SK-N-SH (cell line): ENCODE measurements around the gene GPR137B. TPM values are rescaled to one million over a fixed set of nuclear protein-coding genes. Genes with fewer than 3 reads are reported as not detected.

ENCODE experiments used
- CTCF ChIA-PET: fragments of 300-600, 350-600 bp; formaldehyde crosslinking; extraction: SDS; loops from one replicate; lab custom pipeline; 2021; lab: Yijun Ruan, JAX
- POLR2A ChIA-PET: fragments of 350-600 bp; sonication (Branson Sonifier 250); formaldehyde crosslinking; extraction: SDS; loops from one replicate; lab custom pipeline; 2020; ENCODE audit warnings: antibody characterized with exemption, inconsistent platforms; lab: Yijun Ruan, JAX
- DNase-seq: peaks from one replicate; pipeline ENCODE4 v3.0.0; 2012
- H2AFZ ChIP-seq: fragments of 200-600 bp; sonication (generic); 2 replicates; pipeline ENCODE4 v1.8.1; 2016; ENCODE audit warnings: antibody characterized with exemption, mild to moderate bottlenecking, low read depth
- H3F3A ChIP-seq: fragments of 200-600 bp; sonication (generic); replicated peaks from 2 replicates; pipeline ENCODE3; 2016; ENCODE audit warnings: antibody characterized with exemption, mild to moderate bottlenecking; ENCODE audit not compliant: insufficient read depth
- H3K27ac ChIP-seq, 2 experiments: fragments of 200-500 bp in 1 of 2; fragments of 200-600 bp in 1 of 2; sonication (Bioruptor generic) in 1 of 2; sonication (generic), shearing (Covaris generic) in 1 of 2; 2 replicates each; pipeline versions ENCODE4 v1.5.1 to v1.6.1; 2014 to 2016; ENCODE audit warnings: low read depth in 2 of 2, inconsistent platforms in 1 of 2, low read length in 1 of 2, mild to moderate bottlenecking in 1 of 2, mixed read lengths in 1 of 2
- H3K27me3 ChIP-seq: fragments of 200-600 bp; sonication (generic), shearing (Covaris generic); 2 replicates; pipeline ENCODE4 v1.6.1; 2016; ENCODE audit warnings: mixed run types; ENCODE audit not compliant: insufficient read depth
- H3K36me3 ChIP-seq, 2 experiments: fragments of 200-500 bp in 1 of 2; fragments of 200-600 bp in 1 of 2; sonication (Bioruptor generic) in 1 of 2; sonication (generic) in 1 of 2; replicated peaks in 1 of 2; 2 replicates each; pipeline versions ENCODE3 to v1.5.1; 2014 to 2016; ENCODE audit warnings: low read length in 1 of 2, mild to moderate bottlenecking in 1 of 2; ENCODE audit not compliant: insufficient read depth in 2 of 2, control insufficient read depth in 1 of 2
- H3K4me1 ChIP-seq, 2 experiments: fragments of 200-500 bp in 1 of 2; fragments of 200-600 bp in 1 of 2; sonication (Bioruptor generic) in 1 of 2; sonication (generic), shearing (Covaris generic) in 1 of 2; 2 replicates each; pipeline versions ENCODE4 v1.5.1 to v1.6.1; 2014 to 2016; ENCODE audit warnings: low read depth in 1 of 2, low read length in 1 of 2, mixed run types in 1 of 2; ENCODE audit not compliant: insufficient read depth in 2 of 2, control insufficient read depth in 1 of 2
- H3K4me2 ChIP-seq: fragments of 200-600 bp; sonication (generic), shearing (Covaris generic); 2 replicates; pipeline ENCODE4 v1.6.1; 2017; ENCODE audit warnings: mixed run types
- H3K4me3 ChIP-seq, 2 experiments: fragments of 200-500 bp in 1 of 2; fragments of 200-600 bp in 1 of 2; sonication (Bioruptor generic) in 1 of 2; sonication (generic), shearing (Covaris generic) in 1 of 2; 2 replicates each; pipeline versions ENCODE4 v1.5.1 to v1.8.1; 2014 to 2016; ENCODE audit warnings: low read depth in 2 of 2, inconsistent platforms in 1 of 2, low read length in 1 of 2, mild to moderate bottlenecking in 1 of 2, mixed read lengths in 1 of 2, moderate library complexity in 1 of 2
- H3K79me2 ChIP-seq: fragments of 200-600 bp; sonication (generic); 2 replicates; pipeline ENCODE4 v1.8.1; 2017; ENCODE audit warnings: mild to moderate bottlenecking; ENCODE audit not compliant: insufficient read depth
- H3K9ac ChIP-seq: fragments of 200-600 bp; sonication (generic); 2 replicates; pipeline ENCODE4 v1.6.1; 2017; ENCODE audit warnings: mixed run types
- H3K9me2 ChIP-seq: fragments of 200-600 bp; sonication (generic); 2 replicates; pipeline ENCODE4 v1.6.1; 2017; ENCODE audit warnings: mixed run types
- H3K9me3 ChIP-seq: fragments of 200-600 bp; sonication (generic); 2 replicates; pipeline ENCODE4 v1.6.1; 2017; ENCODE audit warnings: mixed run types, mild to moderate bottlenecking, moderate library complexity
- H4K20me1 ChIP-seq: fragments of 200-600 bp; sonication (generic); 2 replicates; pipeline ENCODE4 v1.6.1; 2017; ENCODE audit warnings: mild to moderate bottlenecking, mixed run types; ENCODE audit not compliant: insufficient read depth
- CHD2 ChIP-seq: fragments of 150-350 bp; IDR thresholded peaks from 2 replicates; pipeline ENCODE4 v1.6.1; 2018; ENCODE audit warnings: low read length; ENCODE audit not compliant: partially characterized antibody
- FOSL2 ChIP-seq: IDR thresholded peaks from 2 replicates; pipeline ENCODE4 v1.4.0; 2012; ENCODE audit warnings: low read depth, mild to moderate bottlenecking, moderate library complexity, borderline replicate concordance
- FOXJ3 ChIP-seq: sonication (generic); formaldehyde crosslinking; IDR thresholded peaks from 2 replicates; pipeline ENCODE4 v1.5.1; 2020; ENCODE audit warnings: mild to moderate bottlenecking, missing genetic modification reagents
- GABPA ChIP-seq: IDR thresholded peaks from 2 replicates; pipeline ENCODE4 v1.4.0; 2012; ENCODE audit warnings: low read depth, mild to moderate bottlenecking
- IRF3 ChIP-seq: fragments of 150-350 bp; IDR thresholded peaks from 2 replicates; pipeline ENCODE4 v1.6.1; 2016; ENCODE audit warnings: mild to moderate bottlenecking, low read depth, low read length
- MAX ChIP-seq: IDR thresholded peaks from 2 replicates; pipeline ENCODE4 v1.4.0; 2012; ENCODE audit warnings: low read depth
- MEF2A ChIP-seq: IDR thresholded peaks from 2 replicates; pipeline ENCODE4 v1.4.0; 2012; ENCODE audit warnings: low read depth, borderline replicate concordance
- NFIC ChIP-seq: IDR thresholded peaks from 2 replicates; pipeline ENCODE4 v1.4.0; 2012; ENCODE audit warnings: borderline replicate concordance
- POLR2AphosphoS5 ChIP-seq: IDR thresholded peaks from 2 replicates; pipeline ENCODE4 v1.6.1; 2012; ENCODE audit warnings: low read depth, low read length
- RCOR1 ChIP-seq: fragments of 150-350 bp; IDR thresholded peaks from 2 replicates; pipeline ENCODE4 v1.6.1; 2017; ENCODE audit warnings: antibody characterized with exemption, low read length
- REST ChIP-seq: IDR thresholded peaks from 2 replicates; pipeline ENCODE4 v1.6.1; 2012; ENCODE audit warnings: mild to moderate bottlenecking, low read depth, low read length, moderate library complexity
- RFX5 ChIP-seq: IDR thresholded peaks from 2 replicates; pipeline ENCODE4 v1.6.1; 2012; ENCODE audit warnings: mild to moderate bottlenecking, improper control_type of control experiment, low read length
- RXRA ChIP-seq: IDR thresholded peaks from 2 replicates; pipeline ENCODE4 v1.4.0; 2012; ENCODE audit warnings: low read depth, mild to moderate bottlenecking, borderline replicate concordance
- SIN3A ChIP-seq: IDR thresholded peaks from 2 replicates; pipeline ENCODE4 v1.6.1; 2012; ENCODE audit warnings: low read depth, mild to moderate bottlenecking, low read length, moderate library complexity, borderline replicate concordance
- TAF1 ChIP-seq: IDR thresholded peaks from 2 replicates; pipeline ENCODE4 v1.6.1; 2012; ENCODE audit warnings: low read depth, mild to moderate bottlenecking, low read length, moderate library complexity, borderline replicate concordance
- TCF12 ChIP-seq: IDR thresholded peaks from 2 replicates; pipeline ENCODE4 v1.4.0; 2012
- TEAD4 ChIP-seq: IDR thresholded peaks from 2 replicates; pipeline ENCODE4 v1.4.0; 2012; ENCODE audit warnings: mild to moderate bottlenecking, borderline replicate concordance; ENCODE audit not compliant: insufficient read depth
- WGBS: methylation state at CpG from one replicate; pipeline ENCODE4 v1.1.6; 2017; ENCODE audit warnings: low lambda C conversion rate; 5-methylcytosine and 5-hydroxymethylcytosine counted together
- polyA plus RNA-seq, 3 experiments: library from polyadenylated mRNA; depleted of rRNA; stranded (reverse); fragments of >200 nt; gene quantifications; 2 replicates each; pipeline ENCODE4 v1.2.3, GENCODE V29; 2012
- TF ChIP-seq, protein P1 (sequence below): IDR thresholded peaks from 2 replicates; pipeline ENCODE4; 2012

Gene GPR137B
- polyA plus RNA-seq, 1 of the 3 experiments (the other 2 are of a cell fraction), result 7.0 TPM

DNA sequence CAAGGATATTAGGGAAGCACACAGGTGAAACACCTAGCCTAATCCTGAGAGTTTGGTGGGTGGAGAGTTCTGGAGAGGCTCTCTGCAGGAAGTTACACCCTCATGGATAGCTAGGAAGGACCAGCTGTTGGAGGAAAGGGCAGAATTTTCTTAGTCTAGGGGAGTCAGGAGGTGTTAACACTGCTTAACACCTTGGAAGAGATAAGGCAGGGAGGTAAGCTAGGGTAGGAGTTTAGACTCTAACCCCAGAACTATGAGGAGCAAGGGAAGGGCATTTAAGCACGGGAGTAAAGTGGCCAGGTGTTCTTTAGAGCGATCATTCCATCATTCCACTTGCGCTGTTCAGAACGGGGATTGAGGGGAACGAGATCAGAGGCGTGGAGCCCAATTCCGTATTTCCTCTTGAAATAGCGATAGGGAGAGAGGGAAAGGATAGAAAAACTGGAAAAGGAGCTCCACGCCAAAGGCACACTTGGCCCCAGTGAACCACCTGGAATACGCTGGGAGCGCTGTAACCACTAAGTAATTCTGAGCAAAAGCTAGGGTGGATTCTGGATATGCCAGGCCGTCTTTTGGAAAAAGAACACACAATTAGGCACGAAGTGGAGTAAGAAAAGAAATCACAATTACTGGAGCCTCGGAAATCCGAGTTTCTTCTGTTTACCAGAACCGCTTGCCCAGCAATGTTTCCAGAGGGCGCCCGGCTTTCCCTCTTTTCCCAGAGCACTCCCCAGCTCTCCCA lies 1.5 kb upstream of the GPR137B start:
- Histone ChIP-seq H3K27me3 (0 out of 2 replicates have a peak, but pooled peaks cover 4% of the 10 kb centered on the region), H4K20me1 (no peaks in the 10 kb centered on the region), H3K79me2 (no peaks in the 10 kb centered on the region; the same call in 1 of the 2 replicates), H3K4me3 (peak overlapping the region; percentile 77), H3K36me3 (no peaks in the 10 kb centered on the region), H3K9ac (peak overlapping the region; percentile 18; the same call in 1 of the 2 replicates), H3F3A (peaks cover 5% of the 10 kb centered on the region), H3K4me1 (peaks cover 10 to 21% of the 10 kb centered on the region in 2 experiments; a peak in 3 of 4 replicates), H2AFZ (peak overlapping the region; percentile 99), H3K4me2 (peak overlapping the region; percentile 100), H3K9me2 (no peaks in the 10 kb centered on the region), H3K9me3 (no peaks in the 10 kb centered on the region), H3K27ac (no peak overlapping the region)
- CTCF ChIA-PET, result interaction anchor here (1.3 kb wide), 1 partner anchor 99 kb away, joined by 3 read pairs; no protein-coding TSS in a partner anchor
- WGBS, result 14% methylated on average over 18 of the region's 18 CpGs
- TF ChIP-seq RXRA, result no peak
- TF ChIP-seq, protein P1, sequence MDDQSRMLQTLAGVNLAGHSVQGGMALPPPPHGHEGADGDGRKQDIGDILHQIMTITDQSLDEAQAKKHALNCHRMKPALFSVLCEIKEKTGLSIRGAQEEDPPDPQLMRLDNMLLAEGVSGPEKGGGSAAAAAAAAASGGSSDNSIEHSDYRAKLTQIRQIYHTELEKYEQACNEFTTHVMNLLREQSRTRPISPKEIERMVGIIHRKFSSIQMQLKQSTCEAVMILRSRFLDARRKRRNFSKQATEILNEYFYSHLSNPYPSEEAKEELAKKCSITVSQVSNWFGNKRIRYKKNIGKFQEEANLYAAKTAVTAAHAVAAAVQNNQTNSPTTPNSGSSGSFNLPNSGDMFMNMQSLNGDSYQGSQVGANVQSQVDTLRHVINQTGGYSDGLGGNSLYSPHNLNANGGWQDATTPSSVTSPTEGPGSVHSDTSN, result no peak
- no peak for TF ChIP-seq RCOR1
- no peak for TF ChIP-seq RFX5
- no peak for TF ChIP-seq FOXJ3 (CRISPR knock-in tag)
- TF ChIP-seq MAX, result no peak
- no peak for TF ChIP-seq FOSL2
- no peak for TF ChIP-seq MEF2A
- TF ChIP-seq TEAD4, result no peak
- no peak for TF ChIP-seq NFIC
- TF ChIP-seq CHD2, result no peak
- TF ChIP-seq POLR2AphosphoS5, result no peak
- no peak for TF ChIP-seq TAF1
- TF ChIP-seq SIN3A, result no peak
- TF ChIP-seq IRF3, result no peak
- no peak for TF ChIP-seq TCF12
- no peak for TF ChIP-seq GABPA
- TF ChIP-seq REST, result no peak
- POLR2A ChIA-PET, result interaction anchor here (0.9 kb wide), 1 partner anchor 140 kb away, joined by 3 read pairs; no protein-coding TSS in a partner anchor
- DNase-seq, result no peak
